ENCODE results near the gene ADAMTS16. TPM values are rescaled to one million over a fixed set of nuclear protein-coding genes. Genes with fewer than 3 reads are reported as not detected.
"Not testable (repeated sequence)": the region's sequence is repeated elsewhere in the genome, so short reads cannot be mapped to it uniquely, and the experiment has no call there.

Gene ADAMTS16
- total RNA-seq, 2 donors from 2014 or later: not detected

GRCh38 chr5:5135957-5136676 lies 4.0 kb upstream of the ADAMTS16 start:
- no peak for ATAC-seq (replicated peaks)
- peaks cover 10% of the 10 kb centered on the region for H3K27me3 Mint-ChIP-seq
- peaks cover 3% of the 10 kb centered on the region for H3K9me3 Mint-ChIP-seq
- H3K4me1 Mint-ChIP-seq: peaks cover 4% of the 10 kb centered on the region
- H3K27ac Mint-ChIP-seq: no peak overlapping the region
- no peak overlapping the region for H3K4me3 Mint-ChIP-seq
- H3K36me3 Mint-ChIP-seq (ENCODE audit: low read depth): no peaks in the 10 kb centered on the region

GRCh38 chr5:5137851-5138250 lies 2.3 kb upstream of the ADAMTS16 start:
- H3K9me3 Mint-ChIP-seq; H3K36me3 Mint-ChIP-seq (ENCODE audit: low read depth); ATAC-seq (replicated peaks); H3K4me1 Mint-ChIP-seq; H3K27ac Mint-ChIP-seq; H3K4me3 Mint-ChIP-seq: not testable (repeated sequence)
- H3K27me3 Mint-ChIP-seq: peaks cover 18% of the 10 kb centered on the region

GRCh38 chr5:5139336-5139776 lies 774 bp upstream of the ADAMTS16 start:
- no peak for ATAC-seq (replicated peaks)
- Mint-ChIP-seq H3K27ac (no peak overlapping the region), H3K4me3 (no peak overlapping the region), H3K36me3 (ENCODE audit: low read depth) (no peaks in the 10 kb centered on the region), H3K4me1 (peaks cover 5% of the 10 kb centered on the region), H3K9me3 (no peaks in the 10 kb centered on the region), H3K27me3 (peaks cover 20% of the 10 kb centered on the region)

DNA sequence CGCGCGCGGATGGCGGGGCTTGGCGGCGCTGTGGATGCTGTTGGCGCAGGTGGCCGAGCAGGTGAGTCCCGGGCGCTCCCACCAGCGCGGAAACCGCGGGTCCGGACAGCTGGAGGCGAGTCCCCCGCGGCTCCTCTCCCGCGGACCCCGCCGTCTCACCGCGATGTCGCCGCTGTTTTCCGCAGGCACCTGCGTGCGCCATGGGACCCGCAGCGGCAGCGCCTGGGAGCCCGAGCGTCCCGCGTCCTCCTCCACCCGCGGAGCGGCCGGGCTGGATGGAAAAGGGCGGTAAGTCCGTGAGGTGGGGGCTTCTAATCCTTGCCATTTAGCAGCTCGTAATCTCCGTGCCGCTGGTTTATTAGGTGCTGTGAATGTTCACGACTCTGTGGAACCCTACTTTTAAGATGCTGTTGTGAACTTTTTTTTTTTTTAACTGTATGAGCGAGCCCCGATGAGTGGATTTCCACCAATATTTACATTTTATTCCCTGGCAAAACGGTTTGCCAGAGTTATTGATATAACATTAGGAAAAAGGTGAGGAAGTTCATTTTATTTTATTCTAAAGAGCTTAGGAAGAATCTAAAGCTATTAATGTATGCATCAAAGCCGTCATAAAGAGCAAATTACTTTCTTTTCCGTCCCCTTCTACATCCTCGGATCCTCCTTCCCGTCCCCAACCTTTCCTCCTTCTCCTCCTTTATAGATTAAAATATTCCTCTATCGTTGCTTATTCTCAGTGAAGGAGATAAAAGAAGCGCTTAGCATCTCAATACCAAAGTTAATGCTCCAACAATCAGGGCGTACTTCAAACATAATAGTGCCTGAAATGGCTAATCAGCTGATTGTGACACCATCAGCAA lies 579 bp downstream of the ADAMTS16 start:
- no peaks in the 10 kb centered on the region for H3K9me3 Mint-ChIP-seq
- peak overlapping the region; percentile 28 for H3K4me3 Mint-ChIP-seq
- no peak overlapping the region for H3K27ac Mint-ChIP-seq
- no peaks in the 10 kb centered on the region for H3K36me3 Mint-ChIP-seq (ENCODE audit: low read depth)
- no peak for ATAC-seq (replicated peaks)
- peaks cover 20% of the 10 kb centered on the region for H3K27me3 Mint-ChIP-seq
- H3K4me1 Mint-ChIP-seq: peaks cover 5% of the 10 kb centered on the region

DNA sequence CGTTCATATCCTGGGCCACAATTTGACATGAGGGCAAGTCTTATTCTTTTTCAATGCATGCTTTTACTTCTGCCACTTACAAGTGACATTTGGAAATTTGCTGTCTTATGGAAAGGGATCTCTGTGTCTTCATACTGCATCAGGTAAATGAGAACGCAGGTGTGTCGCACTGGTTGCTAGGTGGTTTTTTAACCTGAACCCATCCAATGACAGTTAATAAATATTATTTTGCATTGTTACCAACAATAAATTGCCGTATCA lies 1.1 kb downstream of the ADAMTS16 start:
- ATAC-seq (replicated peaks): no peak
- H3K4me1 Mint-ChIP-seq: peaks cover 5% of the 10 kb centered on the region
- no peaks in the 10 kb centered on the region for H3K36me3 Mint-ChIP-seq (ENCODE audit: low read depth)
- H3K4me3 Mint-ChIP-seq: peak overlapping the region; percentile 28
- peaks cover 20% of the 10 kb centered on the region for H3K27me3 Mint-ChIP-seq
- no peaks in the 10 kb centered on the region for H3K9me3 Mint-ChIP-seq
- H3K27ac Mint-ChIP-seq: no peak overlapping the region

GRCh38 chr5:5141625-5142525 lies 1.7 kb downstream of the ADAMTS16 start:
- peak; percentile 26 for ATAC-seq (replicated peaks)
- H3K4me3 Mint-ChIP-seq: no peak overlapping the region
- H3K27me3 Mint-ChIP-seq: peaks cover 20% of the 10 kb centered on the region
- H3K27ac Mint-ChIP-seq: no peak overlapping the region
- H3K36me3 Mint-ChIP-seq (ENCODE audit: low read depth): no peaks in the 10 kb centered on the region
- H3K4me1 Mint-ChIP-seq: peaks cover 5% of the 10 kb centered on the region
- H3K9me3 Mint-ChIP-seq: no peaks in the 10 kb centered on the region

DNA sequence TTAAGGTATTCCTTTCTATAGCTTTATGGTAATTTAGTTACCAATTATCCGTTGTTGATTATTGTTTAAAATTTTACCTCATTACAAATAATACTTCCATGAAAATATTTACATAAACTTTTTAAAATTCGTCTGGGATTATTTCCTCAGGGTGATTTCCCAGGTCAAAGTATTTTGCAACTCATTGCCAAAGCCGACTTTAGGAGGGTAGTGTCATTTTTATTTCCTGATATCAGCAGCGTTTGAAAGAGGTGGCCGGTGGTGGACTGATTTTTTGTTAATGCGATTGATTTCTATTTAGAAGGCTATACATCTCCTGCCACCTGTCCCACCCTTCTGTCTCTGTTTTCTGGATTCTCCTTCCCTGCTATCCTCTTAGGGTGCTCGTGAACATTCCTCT lies 4.3 kb downstream of the ADAMTS16 start:
- no peaks in the 10 kb centered on the region for H3K9me3 Mint-ChIP-seq
- H3K36me3 Mint-ChIP-seq (ENCODE audit: low read depth): no peaks in the 10 kb centered on the region
- H3K4me3 Mint-ChIP-seq: no peak overlapping the region

GRCh38 chr5:5145651-5146529 lies 5.8 kb downstream of the ADAMTS16 start:
- H3K9me3 Mint-ChIP-seq: no peaks in the 10 kb centered on the region
- no peak overlapping the region for H3K27ac Mint-ChIP-seq
- H3K27me3 Mint-ChIP-seq: peaks cover 17% of the 10 kb centered on the region
- H3K4me3 Mint-ChIP-seq: no peak overlapping the region
- no peaks in the 10 kb centered on the region for H3K36me3 Mint-ChIP-seq (ENCODE audit: low read depth)
- ATAC-seq (replicated peaks): no peak
- peaks cover 4% of the 10 kb centered on the region for H3K4me1 Mint-ChIP-seq

More for the DNA sequence above, 4.3 kb downstream of the ADAMTS16 start:
- H3K27me3 Mint-ChIP-seq: peaks cover 20% of the 10 kb centered on the region
- ATAC-seq (replicated peaks): no peak
- H3K27ac Mint-ChIP-seq: no peak overlapping the region
- peaks cover 5% of the 10 kb centered on the region for H3K4me1 Mint-ChIP-seq

DNA sequence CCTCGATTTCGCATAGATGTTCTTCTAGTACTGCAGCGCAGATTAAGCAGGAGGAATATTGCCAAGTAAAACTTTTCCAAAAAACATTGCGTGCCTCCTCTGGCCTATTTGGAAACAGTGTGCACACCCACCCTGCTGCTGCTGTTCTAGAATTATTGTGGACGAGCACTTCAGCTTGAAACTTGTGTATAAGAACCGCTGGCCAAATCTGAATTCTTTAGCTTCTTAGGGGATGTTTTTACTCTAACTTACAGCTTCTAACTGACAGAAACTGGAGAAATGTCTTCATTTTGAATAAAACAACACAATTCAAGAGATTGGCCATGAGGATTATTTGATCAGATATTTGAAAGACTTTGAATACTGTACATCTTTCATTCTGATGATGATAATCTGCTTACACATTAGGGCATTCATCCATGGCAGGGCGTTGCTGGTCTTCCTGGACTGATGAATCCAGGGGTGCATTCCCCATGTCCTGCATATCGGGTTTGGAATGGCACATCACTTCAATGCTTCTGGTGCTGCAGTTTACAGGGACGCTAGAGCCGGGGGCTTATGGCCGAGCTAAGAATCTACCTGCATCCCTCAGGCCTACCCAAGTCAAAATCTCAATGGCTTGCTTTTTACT lies 6.5 kb downstream of the ADAMTS16 start:
- no peak for ATAC-seq (replicated peaks)
- Mint-ChIP-seq H3K4me3 (no peak overlapping the region), H3K36me3 (ENCODE audit: low read depth) (no peaks in the 10 kb centered on the region), H3K27me3 (peaks cover 12% of the 10 kb centered on the region), H3K27ac (no peak overlapping the region), H3K4me1 (no peaks in the 10 kb centered on the region), H3K9me3 (no peaks in the 10 kb centered on the region)

- ATAC-seq (replicated peaks): no peak
- Mint-ChIP-seq H3K36me3 (ENCODE audit: low read depth) (no peaks in the 10 kb centered on the region), H3K9me3 (no peaks in the 10 kb centered on the region), H3K4me1 (no peaks in the 10 kb centered on the region), H3K27ac (no peak overlapping the region), H3K27me3 (peaks cover 8% of the 10 kb centered on the region), H3K4me3 (no peak overlapping the region)
Measured at GRCh38 chr5:5149154-5149553, 9.0 kb downstream of the ADAMTS16 start.

DNA sequence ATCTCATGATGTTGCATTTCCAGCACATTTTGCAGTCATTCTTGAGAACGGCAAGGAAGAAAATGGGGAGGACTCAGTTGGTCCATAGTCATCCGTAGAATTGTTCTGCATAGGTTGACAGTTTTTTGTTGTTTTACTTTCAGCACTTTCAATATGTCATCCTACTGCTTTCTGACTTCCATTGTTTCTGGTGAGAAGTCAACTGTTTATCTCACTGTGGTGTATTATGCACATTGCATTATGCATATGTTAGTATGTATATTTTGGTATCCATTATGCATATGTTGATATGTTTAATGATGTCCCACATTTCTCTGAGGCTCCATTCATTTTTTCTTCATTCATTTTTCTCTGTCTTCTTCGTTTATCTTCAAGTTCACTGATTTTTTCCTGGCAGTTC lies 10.5 kb downstream of the ADAMTS16 start:
- peaks cover 2% of the 10 kb centered on the region for H3K9me3 Mint-ChIP-seq
- H3K4me1 Mint-ChIP-seq: no peaks in the 10 kb centered on the region
- no peak overlapping the region for H3K4me3 Mint-ChIP-seq
- H3K27ac Mint-ChIP-seq: no peak overlapping the region
- no peak for ATAC-seq (replicated peaks)
- H3K36me3 Mint-ChIP-seq (ENCODE audit: low read depth): no peaks in the 10 kb centered on the region
- peaks cover 8% of the 10 kb centered on the region for H3K27me3 Mint-ChIP-seq

GRCh38 chr5:5154733-5155132 lies 14.6 kb downstream of the ADAMTS16 start:
- Mint-ChIP-seq H3K4me3 (no peak overlapping the region), H3K4me1 (no peaks in the 10 kb centered on the region), H3K36me3 (ENCODE audit: low read depth) (no peaks in the 10 kb centered on the region), H3K9me3 (peaks cover 3% of the 10 kb centered on the region), H3K27ac (no peak overlapping the region), H3K27me3 (peaks cover 8% of the 10 kb centered on the region)
- ATAC-seq (replicated peaks): no peak

DNA sequence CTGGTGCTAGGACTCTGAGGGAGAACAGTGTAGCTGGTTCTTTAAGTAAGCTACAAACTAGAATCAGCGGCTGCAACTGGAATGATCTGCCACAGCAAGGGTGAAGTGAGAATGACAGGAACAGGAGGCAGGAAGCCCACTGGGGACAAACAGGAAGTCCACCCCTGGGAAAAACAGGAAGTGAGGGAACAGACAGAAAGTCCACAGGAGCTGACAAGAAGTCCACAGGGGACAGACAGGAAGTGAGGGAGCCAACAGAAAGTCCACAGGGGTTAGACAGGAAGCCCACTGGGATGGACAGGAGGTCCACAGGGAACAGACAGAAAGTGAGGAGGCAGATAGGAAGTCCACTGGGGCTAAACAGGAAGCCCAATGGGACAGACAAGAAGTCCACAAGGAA lies 15.5 kb downstream of the ADAMTS16 start:
- H3K4me1 Mint-ChIP-seq: no peaks in the 10 kb centered on the region
- H3K36me3 Mint-ChIP-seq (ENCODE audit: low read depth): no peaks in the 10 kb centered on the region
- no peak for ATAC-seq (replicated peaks)
- H3K27me3 Mint-ChIP-seq: peaks cover 8% of the 10 kb centered on the region
- H3K9me3 Mint-ChIP-seq: peaks cover 3% of the 10 kb centered on the region
- H3K4me3 Mint-ChIP-seq: no peak overlapping the region
- H3K27ac Mint-ChIP-seq: no peak overlapping the region
